Esophagus muscularis mucosa (tissue), 4 donors: ENCODE results near the gene ARL6IP1. TPM values are rescaled to one million over a fixed set of nuclear protein-coding genes. Genes with fewer than 3 reads are reported as not detected.

Experiments
- DNase-seq: peaks from one replicate; pipeline ENCODE4 v3.0.0-alpha.2; 2017; ENCODE audit errors: extremely low spot score
- H3K27ac ChIP-seq, 4 donors: fragments of 200-600 bp; sonication (generic); replicated peaks in 1 of 4; 1 replicate in 3 of 4; 2 replicates in 1 of 4; pipeline ENCODE4 v1.5.1; 2016 to 2019; ENCODE audit warnings: mild to moderate bottlenecking in 1 of 4
- H3K27me3 ChIP-seq, 4 donors: fragments of 200-600 bp; sonication (generic); one replicate each; pipeline versions ENCODE4 v1.5.1 to v1.6.0; 2016 to 2019
- H3K36me3 ChIP-seq, 4 donors: fragments of 200-600 bp; sonication (generic); one replicate each; pipeline ENCODE4 v1.5.1; 2016 to 2019
- H3K4me1 ChIP-seq, 4 donors: fragments of 200-600 bp; sonication (generic); one replicate each; pipeline ENCODE4 v1.5.1; 2016 to 2019
- H3K4me3 ChIP-seq, 4 donors: fragments of 200-600 bp; sonication (generic); 1 replicate in 2 of 4; 2 replicates in 2 of 4; pipeline ENCODE4 v1.5.1; 2016 to 2019; ENCODE audit warnings: mild to moderate bottlenecking in 4 of 4, moderate library complexity in 1 of 4
- H3K9me3 ChIP-seq, 4 donors: fragments of 200-600 bp; sonication (generic); 1 replicate in 3 of 4; 2 replicates in 1 of 4; pipeline ENCODE4 v1.5.1; 2016 to 2019
- EP300 ChIP-seq: sonication (generic); formaldehyde crosslinking; IDR thresholded peaks from one replicate; pipeline ENCODE4 v1.6.1; 2017; ENCODE audit warnings: antibody characterized with exemption
- POLR2A ChIP-seq: fragments of 450-650 bp; IDR thresholded peaks from one replicate; pipeline ENCODE4 v1.6.1; 2017; ENCODE audit warnings: antibody characterized with exemption, moderate library complexity, mild to moderate bottlenecking, low read depth
- POLR2AphosphoS5 ChIP-seq, 2 donors: sonication (generic); formaldehyde crosslinking; IDR thresholded peaks; one replicate each; pipeline ENCODE4 v1.6.1; 2017; ENCODE audit warnings: antibody characterized with exemption in 2 of 2
- WGBS: methylation state at CpG from one replicate; pipeline ENCODE4 v1.1.5; 2018; 5-methylcytosine and 5-hydroxymethylcytosine counted together
- intact Hi-C: fragments of 100-400 bp; cut with DNase I; formaldehyde crosslinking; loops from one replicate; pipeline ENCODE4 v1.15.1; 2023
- total RNA-seq, 4 donors: library from RNA; depleted of rRNA; stranded (reverse); fragments of >200 nt; gene quantifications; one replicate each; pipeline versions ENCODE4 v1.1.0 to v1.2.1, GENCODE V29; 2016
- TF ChIP-seq, protein P1 (sequence below), 3 experiments: fragments of 200-600 bp in 2 of 3; fragments of 450-650 bp in 1 of 3; sonication (generic) in 2 of 3; IDR thresholded peaks; one replicate each; pipeline ENCODE4 v1.5.1; 2017 to 2019; ENCODE audit warnings: antibody characterized with exemption in 3 of 3, mild to moderate bottlenecking in 2 of 3, moderate library complexity in 1 of 3

ARL6IP1 gene
- total RNA-seq, 4 donors from 2014 or later = 53.4 to 146 (median 91.2) TPM

DNA sequence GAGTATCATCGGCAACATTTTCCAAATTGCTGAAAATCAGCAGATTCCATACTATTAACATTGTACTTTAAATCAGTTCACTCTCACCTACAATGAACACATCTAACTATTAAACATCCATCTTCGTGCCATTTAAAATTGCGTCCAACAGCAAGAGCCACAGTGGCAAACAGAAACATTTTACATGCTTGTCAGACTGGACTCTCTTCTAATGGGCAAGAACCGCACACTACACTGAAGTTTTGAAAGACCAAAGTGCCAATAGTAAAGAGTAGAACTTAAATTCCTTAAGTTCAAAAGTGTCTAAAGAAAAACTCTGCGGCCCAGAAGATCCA, 11.9 kb downstream of the ARL6IP1 start:
- Histone ChIP-seq H3K36me3 (peaks cover 37 to 76% (median 59%) of the 10 kb centered on the region in 4 donors), H3K4me1 (peaks cover 46 to 57% (median 55%) of the 10 kb centered on the region in 4 donors), H3K27ac (peak overlapping the region; percentile 82 to 90 (median 86)), H3K4me3 (peak overlapping the region; percentile 69 to 94 (median 83)), H3K9me3 (no peaks in the 10 kb centered on the region), H3K27me3 (no peaks in the 10 kb centered on the region)
- WGBS = 2% methylated on average over 5 of the region's 5 CpGs
- TF ChIP-seq EP300 (no peak), POLR2AphosphoS5 (IDR thresholded peaks at IDR 0.05) (no peak), POLR2A (no peak)
- TF ChIP-seq, protein P1, sequence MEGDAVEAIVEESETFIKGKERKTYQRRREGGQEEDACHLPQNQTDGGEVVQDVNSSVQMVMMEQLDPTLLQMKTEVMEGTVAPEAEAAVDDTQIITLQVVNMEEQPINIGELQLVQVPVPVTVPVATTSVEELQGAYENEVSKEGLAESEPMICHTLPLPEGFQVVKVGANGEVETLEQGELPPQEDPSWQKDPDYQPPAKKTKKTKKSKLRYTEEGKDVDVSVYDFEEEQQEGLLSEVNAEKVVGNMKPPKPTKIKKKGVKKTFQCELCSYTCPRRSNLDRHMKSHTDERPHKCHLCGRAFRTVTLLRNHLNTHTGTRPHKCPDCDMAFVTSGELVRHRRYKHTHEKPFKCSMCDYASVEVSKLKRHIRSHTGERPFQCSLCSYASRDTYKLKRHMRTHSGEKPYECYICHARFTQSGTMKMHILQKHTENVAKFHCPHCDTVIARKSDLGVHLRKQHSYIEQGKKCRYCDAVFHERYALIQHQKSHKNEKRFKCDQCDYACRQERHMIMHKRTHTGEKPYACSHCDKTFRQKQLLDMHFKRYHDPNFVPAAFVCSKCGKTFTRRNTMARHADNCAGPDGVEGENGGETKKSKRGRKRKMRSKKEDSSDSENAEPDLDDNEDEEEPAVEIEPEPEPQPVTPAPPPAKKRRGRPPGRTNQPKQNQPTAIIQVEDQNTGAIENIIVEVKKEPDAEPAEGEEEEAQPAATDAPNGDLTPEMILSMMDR (IDR thresholded peaks at IDR 0.05) = no peak
- DNase-seq = no peak
- intact Hi-C loops = no loop called here

DNA sequence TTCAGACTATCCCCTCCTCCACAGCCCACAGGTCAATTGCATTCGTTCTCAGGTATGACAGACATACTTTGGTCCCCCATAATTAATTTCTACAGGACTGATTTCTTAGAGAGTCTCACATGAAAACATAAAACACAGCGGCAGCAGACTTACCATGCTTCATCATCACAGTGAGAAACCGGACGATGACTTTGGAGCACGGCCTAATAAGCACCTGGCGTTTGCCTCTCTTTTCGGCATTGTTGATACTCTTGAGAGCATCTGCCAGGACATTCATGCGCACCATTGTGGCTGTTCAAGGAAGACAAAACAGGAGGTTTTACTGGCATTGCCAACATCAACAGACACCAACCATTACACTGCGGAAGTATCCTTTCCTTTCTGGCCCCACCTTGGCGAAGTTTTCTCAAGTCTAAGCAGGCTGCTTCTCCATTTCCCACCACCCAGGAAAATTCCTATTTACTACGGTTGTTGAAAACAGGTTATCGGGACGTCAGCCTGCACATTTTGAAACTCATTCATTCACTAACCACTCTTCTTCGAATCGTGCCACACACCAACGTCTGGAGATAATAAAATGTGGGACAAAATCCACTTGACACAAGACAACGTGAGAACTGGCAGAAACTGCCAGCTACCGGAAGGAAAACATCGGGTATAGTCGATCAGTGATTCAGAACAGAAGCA, 12.4 kb downstream of the ARL6IP1 start:
- Histone ChIP-seq H3K4me1 (peaks cover 46 to 62% (median 60%) of the 10 kb centered on the region in 4 donors), H3K9me3 (no peaks in the 10 kb centered on the region), H3K27me3 (no peaks in the 10 kb centered on the region), H3K4me3 (peak overlapping the region; percentile 69 to 94 (median 83)), H3K27ac (peak overlapping the region; percentile 82 to 90 (median 86)), H3K36me3 (peaks cover 34 to 76% (median 59%) of the 10 kb centered on the region in 4 donors)
- TF ChIP-seq, protein P1 (IDR thresholded peaks at IDR 0.05) = no peak
- TF ChIP-seq POLR2AphosphoS5 (IDR thresholded peaks at IDR 0.05) (peak in 1 of 2 donors; percentile 26), EP300 (no peak), POLR2A (no peak)
- whole genome bisulfite sequencing = 14% methylated on average over 20 of the region's 20 CpGs
- DNase-seq = no peak
- intact Hi-C loops = no loop called here

DNA sequence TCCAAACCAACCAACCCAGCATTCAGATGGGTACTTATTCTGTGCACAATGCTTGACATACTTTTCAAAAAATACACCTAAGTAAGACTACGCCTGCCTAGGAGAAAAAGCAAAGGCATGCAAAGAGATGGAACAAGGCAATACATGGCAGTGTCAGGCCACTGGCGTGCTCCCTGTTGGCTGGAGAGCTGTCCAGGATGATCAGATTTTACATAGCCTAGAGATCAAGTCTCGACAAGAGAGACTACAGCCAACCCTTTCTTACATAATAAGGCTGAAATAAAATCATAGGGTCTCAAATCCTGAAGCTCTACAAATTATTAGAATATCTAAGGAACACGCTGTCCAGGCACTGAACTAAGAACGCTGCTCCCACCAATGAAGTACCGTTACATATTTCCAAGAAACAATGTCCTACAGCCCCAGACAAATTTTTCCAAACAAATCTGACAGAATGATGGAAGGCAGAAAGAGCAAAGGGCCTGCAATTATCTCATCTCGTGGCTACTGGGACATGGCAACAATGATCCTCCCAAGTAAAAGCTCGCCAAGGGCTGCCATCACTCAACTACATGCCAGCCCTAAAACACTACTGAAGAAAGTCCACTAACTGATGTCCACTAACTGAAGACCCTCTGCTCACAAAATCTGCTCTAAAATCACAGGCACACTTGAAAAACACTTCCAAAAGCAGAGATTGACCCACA, 16.3 kb downstream of the ARL6IP1 start:
- intact Hi-C loops = no loop called here
- TF ChIP-seq EP300 (no peak), POLR2AphosphoS5 (IDR thresholded peaks at IDR 0.05) (no peak), POLR2A (no peak)
- TF ChIP-seq, protein P1 (IDR thresholded peaks at IDR 0.05) = no peak

DNA sequence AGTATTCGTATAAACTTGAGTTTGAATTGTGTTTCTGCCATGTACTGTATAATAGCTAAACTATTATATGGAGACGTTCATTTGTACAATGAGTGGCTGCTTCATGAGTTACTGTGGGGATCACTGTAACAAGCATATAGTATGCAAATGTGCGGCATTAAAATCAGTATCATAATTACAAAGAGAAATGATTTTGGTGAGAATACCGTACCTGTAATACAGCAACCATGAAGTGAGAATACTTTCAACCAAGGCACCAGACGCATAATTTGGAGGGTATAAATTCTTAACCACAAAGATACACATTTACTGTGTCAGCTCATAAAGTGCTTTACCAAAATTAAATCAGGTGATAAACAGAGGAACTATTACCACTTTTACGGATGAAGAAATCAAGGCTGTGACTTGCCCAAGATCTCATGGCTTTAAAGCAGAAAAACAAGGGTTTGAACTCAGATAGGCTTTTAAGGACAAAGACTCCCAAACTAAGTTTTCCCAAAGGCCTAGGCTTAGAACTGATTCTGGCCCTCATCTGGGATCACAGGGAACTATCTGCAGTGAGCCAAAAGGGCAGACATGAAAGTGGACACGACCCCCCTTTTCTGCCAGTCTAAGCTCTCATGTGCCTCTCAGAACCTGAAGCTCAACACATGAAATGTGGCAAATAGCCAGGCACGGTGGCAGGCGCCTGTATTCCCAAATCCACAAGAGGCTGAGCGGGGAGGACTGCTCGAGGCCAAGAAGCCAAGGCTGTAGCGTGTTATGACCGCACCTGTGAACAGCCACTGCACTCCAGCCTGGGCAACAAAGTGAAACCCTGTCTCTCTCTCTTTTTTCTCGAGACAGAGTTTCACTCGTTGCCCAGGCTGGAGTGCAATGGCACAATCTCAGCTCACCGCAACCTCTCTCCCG, 17.7 kb downstream of the ARL6IP1 start:
- no peak for DNase-seq
- no peaks in the 10 kb centered on the region for H3K9me3 ChIP-seq
- H3K4me3 ChIP-seq = no peak overlapping the region
- intact Hi-C loops = no loop called here
- H3K4me1 ChIP-seq = peaks cover 38 to 55% (median 53%) of the 10 kb centered on the region in 4 donors
- peaks cover 33 to 68% (median 57%) of the 10 kb centered on the region in 4 donors for H3K36me3 ChIP-seq
- peak overlapping the region in 1 of 4 donors; percentile 50 for H3K27ac ChIP-seq
- WGBS = 85% methylated on average over 17 of the region's 17 CpGs
- H3K27me3 ChIP-seq = no peaks in the 10 kb centered on the region
- TF ChIP-seq POLR2AphosphoS5 (IDR thresholded peaks at IDR 0.05) = no peak
- TF ChIP-seq, protein P1 (IDR thresholded peaks at IDR 0.05) = no peak
- TF ChIP-seq POLR2A = no peak
- no peak for TF ChIP-seq EP300

More for the DNA sequence above, 16.3 kb downstream of the ARL6IP1 start:
- WGBS = 46% methylated on average over 8 of the region's 8 CpGs
- H3K36me3 ChIP-seq = peaks cover 33 to 70% (median 56%) of the 10 kb centered on the region in 4 donors
- H3K27ac ChIP-seq = peak overlapping the region; percentile 50 to 61 (median 50)
- H3K4me1 ChIP-seq = peaks cover 41 to 63% (median 60%) of the 10 kb centered on the region in 4 donors
- H3K27me3 ChIP-seq = no peaks in the 10 kb centered on the region
- no peak for DNase-seq
- H3K4me3 ChIP-seq = peak overlapping the region in 3 of 4 donors; percentile 2 to 10 (median 3)
- no peaks in the 10 kb centered on the region for H3K9me3 ChIP-seq
